RCC 7860 (cell line): ENCODE measurements around the gene IL23R.
"Not testable (repeated sequence)": the region's sequence is repeated elsewhere in the genome, so short reads cannot be mapped to it uniquely, and the experiment has no call there.

Experiments used
- DNase-seq: peaks from one replicate; pipeline ENCODE4 v3.0.0-alpha.2; 2015; ENCODE audit warnings: low spot score
- FAIRE-seq: peaks from 2 replicates; lab custom pipeline; 2012; peaks lifted over from hg19 to GRCh38; lab: Jason Lieb, UNC

The IL23R gene

GRCh38 chr1:67191668-67192520, 25.6 kb downstream of the IL23R start:
- FAIRE-seq: no peak
- DNase-seq: no peak

- DNase-seq (no peak), FAIRE-seq (no peak)
Measured at GRCh38 chr1:67192902-67193301, 26.6 kb downstream of the IL23R start.

- DNase-seq (no peak), FAIRE-seq (no peak)
Measured at GRCh38 chr1:67193704-67194103, 27.4 kb downstream of the IL23R start.

- DNase-seq (no peak), FAIRE-seq (no peak)
Measured at GRCh38 chr1:67194209-67194863, 28.1 kb downstream of the IL23R start.

- DNase-seq (no peak), FAIRE-seq (no peak)
Measured at GRCh38 chr1:67200755-67201154, 34.5 kb downstream of the IL23R start.

- no peak for FAIRE-seq
- DNase-seq: no peak
Measured at GRCh38 chr1:67201891-67202290, 35.6 kb downstream of the IL23R start.

GRCh38 chr1:67204298-67204980, 38.2 kb downstream of the IL23R start:
- FAIRE-seq (no peak), DNase-seq (no peak)

- not testable (repeated sequence) for DNase-seq, FAIRE-seq
Measured at GRCh38 chr1:67207398-67207797, 41.1 kb downstream of the IL23R start.

GRCh38 chr1:67208217-67208616, 42.0 kb downstream of the IL23R start:
- FAIRE-seq (no peak), DNase-seq (no peak)

GRCh38 chr1:67209521-67209920, 43.3 kb downstream of the IL23R start:
- DNase-seq (no peak), FAIRE-seq (no peak)

- FAIRE-seq: peak; percentile 68
- no peak for DNase-seq
Measured at GRCh38 chr1:67211589-67212563, 45.6 kb downstream of the IL23R start.

GRCh38 chr1:67213164-67213563, 46.9 kb downstream of the IL23R start:
- DNase-seq: no peak
- FAIRE-seq: no peak

- DNase-seq (no peak), FAIRE-seq (no peak)
Measured at GRCh38 chr1:67213948-67214347, 47.7 kb downstream of the IL23R start.

GRCh38 chr1:67214420-67215174, 48.3 kb downstream of the IL23R start:
- peak; percentile 74 for FAIRE-seq
- peak; percentile 17 for DNase-seq

GRCh38 chr1:67216401-67216800, 50.1 kb downstream of the IL23R start:
- FAIRE-seq (no peak), DNase-seq (no peak)

- FAIRE-seq: no peak
- no peak for DNase-seq
Measured at GRCh38 chr1:67217417-67217816, 51.2 kb downstream of the IL23R start.

- no peak for FAIRE-seq
Measured at GRCh38 chr1:67217938-67218337, 51.7 kb downstream of the IL23R start.

GRCh38 chr1:67224856-67225255, 58.6 kb downstream of the IL23R start:
- FAIRE-seq (no peak), DNase-seq (no peak)

More at GRCh38 chr1:67217938-67218337, 51.7 kb downstream of the IL23R start:
- DNase-seq: no peak

- DNase-seq (no peak), FAIRE-seq (no peak)
Measured at GRCh38 chr1:67226688-67227087, 60.4 kb downstream of the IL23R start.

GRCh38 chr1:67227196-67227595, 60.9 kb downstream of the IL23R start:
- DNase-seq (no peak), FAIRE-seq (no peak)
